ENCODE measurements around the gene BNIPL.

BNIPL gene

DNA sequence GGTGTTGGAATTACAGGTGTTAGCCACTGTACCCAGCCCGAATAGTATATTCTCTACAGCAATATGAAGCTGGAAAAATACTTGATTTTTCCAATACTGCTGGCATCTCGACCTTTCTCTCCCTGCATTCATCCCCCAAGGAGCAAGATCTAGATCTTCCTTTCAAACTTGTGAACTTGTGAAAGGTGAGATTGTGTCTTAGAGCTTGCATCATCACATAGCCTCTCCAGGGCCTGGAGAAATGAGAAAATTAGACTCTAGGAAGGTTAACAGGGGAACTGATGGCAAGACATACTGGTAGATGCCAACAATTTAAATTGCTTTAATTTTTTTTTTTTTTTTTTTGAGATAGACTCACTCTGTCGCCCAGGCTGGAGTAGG is 26.1 kb upstream of the BNIPL start:
- no peak for DNase-seq

- no peak for DNase-seq
Observed at GRCh38 chr1:151011154-151011850, 25.1 kb upstream of the BNIPL start.

DNA sequence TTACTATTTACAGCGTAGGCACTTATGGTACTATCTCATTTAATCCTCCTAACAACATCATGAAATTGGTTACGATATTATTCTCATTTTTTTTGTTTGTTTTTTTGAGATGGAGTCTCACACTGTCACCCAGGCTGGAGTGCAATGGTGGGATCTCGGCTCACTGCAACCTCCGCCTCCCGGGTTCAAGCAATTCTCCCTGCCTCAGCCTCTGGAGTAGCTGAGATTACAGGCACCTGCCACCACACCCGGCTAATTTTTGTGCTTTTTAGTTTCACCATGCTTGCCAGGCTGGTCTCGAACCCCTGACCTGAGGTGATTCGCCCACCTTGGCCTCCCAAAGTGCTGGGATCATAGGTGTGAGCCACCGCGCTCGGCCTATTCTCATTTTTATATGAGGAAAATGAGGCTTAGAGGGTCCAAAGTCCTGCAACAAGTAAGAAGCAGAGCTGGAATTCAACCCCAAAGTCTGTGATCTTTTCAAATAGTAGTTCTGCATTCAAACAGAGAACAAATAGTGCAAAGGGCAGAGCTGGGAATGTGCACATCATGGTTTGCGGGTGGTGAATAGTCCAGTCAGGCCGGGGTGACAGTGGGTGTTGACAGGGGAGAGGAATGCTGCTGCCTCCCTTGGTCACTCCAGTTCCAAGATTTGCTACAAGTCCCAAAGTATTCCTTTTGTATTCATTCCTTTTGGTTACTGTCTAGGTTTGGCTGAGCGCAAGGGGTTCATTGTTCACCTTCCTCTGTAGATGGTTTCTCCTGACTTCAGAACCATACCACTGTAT is 23.5 kb upstream of the BNIPL start:
- no peak for DNase-seq

DNA sequence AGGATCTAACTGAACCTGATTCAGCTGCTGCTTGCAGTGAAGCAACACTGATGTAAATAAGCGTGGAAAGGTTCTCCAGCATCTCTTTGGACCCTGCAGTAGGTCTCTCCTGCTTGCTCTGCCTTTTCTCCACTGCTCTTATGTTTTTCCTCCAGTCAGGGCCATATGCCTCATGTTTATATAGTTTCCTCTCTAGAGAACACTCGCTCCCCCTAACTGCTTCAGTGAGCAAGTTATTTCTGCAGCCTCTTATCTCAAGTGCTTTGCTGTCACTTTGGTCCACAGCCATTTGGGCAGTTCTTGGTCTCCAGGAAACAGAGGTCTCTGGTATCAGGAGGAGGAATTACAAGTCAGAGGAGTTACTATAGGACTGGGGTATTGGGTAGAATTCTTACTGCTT is 22.9 kb upstream of the BNIPL start:
- no peak for DNase-seq

- peak; percentile 79 to 93 for DNase-seq
Observed at GRCh38 chr1:151024540-151025146, 11.7 kb upstream of the BNIPL start.

DNA sequence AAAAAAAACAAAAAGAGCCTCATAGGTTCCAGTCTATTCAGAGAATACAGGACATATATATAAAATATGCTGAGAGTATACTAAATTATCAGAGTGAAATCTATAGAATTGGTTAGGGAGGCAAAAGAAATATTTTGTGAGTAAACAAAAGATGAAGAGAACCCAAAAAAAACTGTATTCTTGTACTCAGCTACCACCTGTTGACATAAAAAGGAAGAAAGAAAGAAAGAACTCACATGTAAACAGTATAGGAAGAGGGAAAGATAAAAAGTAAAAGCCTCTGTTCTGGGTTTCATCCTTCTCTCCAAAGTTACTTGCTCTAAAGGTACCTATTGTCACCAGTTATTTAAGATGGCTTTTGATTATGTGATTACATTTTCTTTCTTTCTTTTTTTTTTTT is 9.9 kb upstream of the BNIPL start:
- no peak for DNase-seq

- DNase-seq = no peak
Observed at GRCh38 chr1:151032164-151032563, 4.2 kb upstream of the BNIPL start.

DNA sequence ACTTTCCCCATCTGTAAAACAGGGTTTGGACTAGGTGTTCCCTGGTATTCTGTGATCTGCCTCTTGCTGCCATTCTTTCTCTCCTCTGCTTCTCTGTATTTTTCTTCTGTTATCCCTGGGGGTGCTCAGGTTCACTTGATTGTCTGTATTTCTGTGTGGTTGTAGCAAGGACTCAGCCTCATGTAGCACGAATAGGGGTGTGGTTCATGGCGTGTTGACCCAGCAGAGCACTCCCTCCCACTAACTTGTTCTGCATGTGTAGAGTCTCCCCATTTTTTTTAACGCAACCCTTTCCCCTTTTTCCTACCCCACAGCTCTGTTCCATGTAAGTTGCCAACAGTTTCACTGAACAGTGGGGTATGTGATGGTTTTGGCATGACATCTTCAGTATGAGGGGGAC is 1.2 kb upstream of the BNIPL start:
- no peak for DNase-seq

DNA sequence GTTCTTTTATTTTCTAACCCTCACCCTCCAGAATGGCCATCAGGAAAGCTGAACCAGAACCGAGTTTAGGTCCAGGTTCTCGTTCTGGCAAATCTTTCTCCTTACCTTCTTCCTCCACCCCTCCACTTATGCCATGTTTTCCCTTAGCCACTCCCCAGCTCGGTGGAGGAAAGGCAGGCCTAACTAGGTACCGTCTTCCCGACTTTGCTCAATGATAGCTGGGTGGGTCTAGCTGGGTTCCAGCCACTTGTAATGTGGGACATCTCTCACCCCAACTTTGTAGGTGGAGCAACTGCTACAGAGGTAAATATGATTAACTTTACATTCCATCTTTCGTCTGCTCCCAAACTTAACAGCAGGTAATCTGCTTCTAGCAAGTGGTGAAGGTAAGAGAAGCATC is 646 bp downstream of the BNIPL start:
- no peak for DNase-seq

GRCh38 chr1:151039521-151039920 is 3.1 kb downstream of the BNIPL start:
- no peak for DNase-seq

DNA sequence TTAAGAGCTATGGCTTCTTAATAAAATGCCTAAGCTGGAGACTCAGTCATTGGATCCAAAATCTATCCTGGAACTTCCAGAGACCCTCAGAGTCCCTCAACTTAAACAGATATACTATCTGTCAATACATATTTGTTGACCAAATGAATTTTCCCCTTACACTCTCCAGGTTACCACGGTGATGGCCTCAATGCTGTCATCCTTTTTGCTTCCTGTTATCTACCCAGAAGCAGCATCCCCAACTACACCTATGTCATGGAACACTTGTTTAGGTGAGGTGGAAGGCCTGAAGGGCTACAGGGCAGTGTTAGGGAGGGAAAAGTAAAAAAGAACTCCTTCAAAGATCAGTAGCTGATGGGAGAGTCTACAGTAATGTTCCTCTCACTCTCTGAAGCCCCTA is 6.8 kb downstream of the BNIPL start:
- no peak for DNase-seq

DNA sequence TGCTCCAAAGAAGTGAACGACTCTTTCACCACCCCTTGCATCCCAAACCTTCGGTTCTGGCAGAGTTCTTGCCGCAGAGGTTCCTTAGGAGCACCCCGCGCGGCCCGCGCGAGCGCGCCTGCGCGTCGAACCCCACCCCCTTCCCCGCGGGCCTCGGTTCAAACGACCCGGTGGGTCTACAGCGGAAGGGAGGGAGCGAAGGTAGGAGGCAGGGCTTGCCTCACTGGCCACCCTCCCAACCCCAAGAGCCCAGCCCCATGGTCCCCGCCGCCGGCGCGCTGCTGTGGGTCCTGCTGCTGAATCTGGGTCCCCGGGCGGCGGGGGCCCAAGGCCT is 11.2 kb downstream of the BNIPL start, which contains the start of gene C1orf56:
C1orf56 (plus strand) TSS at position 161 of the 334 bp plus-strand sequence; CDS start at position 258, 97 bp downstream.
- peak; percentile 80 to 97 for DNase-seq

DNA sequence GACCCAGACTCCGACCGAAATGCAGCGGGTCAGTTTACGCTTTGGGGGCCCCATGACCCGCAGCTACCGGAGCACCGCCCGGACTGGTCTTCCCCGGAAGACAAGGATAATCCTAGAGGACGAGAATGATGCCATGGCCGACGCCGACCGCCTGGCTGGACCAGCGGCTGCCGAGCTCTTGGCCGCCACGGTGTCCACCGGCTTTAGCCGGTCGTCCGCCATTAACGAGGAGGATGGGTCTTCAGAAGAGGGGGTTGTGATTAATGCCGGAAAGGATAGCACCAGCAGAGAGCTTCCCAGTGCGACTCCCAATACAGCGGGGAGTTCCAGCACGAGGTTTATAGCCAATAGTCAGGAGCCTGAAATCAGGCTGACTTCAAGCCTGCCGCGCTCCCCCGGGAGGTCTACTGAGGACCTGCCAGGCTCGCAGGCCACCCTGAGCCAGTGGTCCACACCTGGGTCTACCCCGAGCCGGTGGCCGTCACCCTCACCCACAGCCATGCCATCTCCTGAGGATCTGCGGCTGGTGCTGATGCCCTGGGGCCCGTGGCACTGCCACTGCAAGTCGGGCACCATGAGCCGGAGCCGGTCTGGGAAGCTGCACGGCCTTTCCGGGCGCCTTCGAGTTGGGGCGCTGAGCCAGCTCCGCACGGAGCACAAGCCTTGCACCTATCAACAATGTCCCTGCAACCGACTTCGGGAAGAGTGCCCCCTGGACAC is 11.7 kb downstream of the BNIPL start:
- DNase-seq = peak; percentile 84 to 94

DNA sequence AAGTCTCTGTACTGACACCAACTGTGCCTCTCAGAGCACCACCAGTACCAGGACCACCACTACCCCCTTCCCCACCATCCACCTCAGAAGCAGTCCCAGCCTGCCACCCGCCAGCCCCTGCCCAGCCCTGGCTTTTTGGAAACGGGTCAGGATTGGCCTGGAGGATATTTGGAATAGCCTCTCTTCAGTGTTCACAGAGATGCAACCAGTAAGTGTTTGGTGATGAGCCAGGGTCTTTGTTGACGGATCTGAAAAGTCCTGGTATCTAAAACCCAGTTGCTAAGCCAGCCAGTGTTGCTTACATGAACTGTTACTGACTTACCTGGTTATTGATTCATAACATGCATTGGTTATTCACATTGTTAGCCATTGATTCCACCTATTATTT is 12.3 kb downstream of the BNIPL start:
- DNase-seq = no peak

DNA sequence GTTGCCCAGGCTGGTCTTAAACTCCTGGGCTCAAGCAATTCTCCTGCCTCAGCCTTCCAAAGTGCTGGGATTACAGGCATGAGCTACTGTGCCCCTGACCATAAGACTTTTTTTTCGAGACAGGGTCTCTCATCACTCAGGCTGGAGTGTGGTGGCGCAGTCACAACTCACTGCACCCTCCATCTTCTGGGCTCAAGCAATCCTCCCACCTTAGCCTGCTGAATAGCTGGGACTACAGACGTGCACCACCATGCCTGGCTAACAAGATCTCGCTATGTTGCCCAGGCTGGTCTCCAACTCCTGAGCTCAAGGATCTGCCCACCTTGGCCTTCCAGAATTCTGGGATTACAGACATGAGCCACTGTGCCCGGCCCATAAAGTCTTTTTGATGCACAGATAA is 13.1 kb downstream of the BNIPL start:
- no peak for DNase-seq

DNA sequence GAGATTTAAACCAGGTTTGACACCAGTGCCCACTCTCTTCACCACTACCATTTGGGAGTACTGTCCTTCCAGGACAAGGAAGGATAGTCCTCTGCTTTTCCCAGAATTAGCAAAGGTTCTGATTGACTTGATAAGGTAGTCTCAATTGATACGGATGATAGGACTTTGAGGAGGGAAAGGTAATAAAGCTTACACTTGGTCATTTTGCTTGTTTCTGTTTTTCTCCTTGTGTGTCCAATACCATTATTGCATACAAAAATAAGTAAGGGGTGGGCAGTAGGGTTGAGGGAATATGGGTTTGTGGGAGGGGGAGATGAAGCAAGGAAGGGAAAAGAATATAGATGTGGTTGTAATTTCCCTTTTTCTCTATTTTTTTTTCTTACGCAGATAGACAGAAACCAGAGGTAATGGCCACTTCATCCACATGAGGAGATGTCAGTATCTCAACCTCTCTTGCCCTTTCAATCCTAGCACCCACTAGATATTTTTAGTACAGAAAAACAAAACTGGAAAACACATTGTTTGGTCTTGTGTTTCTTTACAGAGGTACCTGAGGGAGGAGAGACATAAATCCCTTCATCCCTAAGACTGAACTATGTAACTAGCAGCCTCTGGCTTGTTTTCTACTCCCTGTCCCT is 13.8 kb downstream of the BNIPL start:
- DNase-seq = no peak

DNA sequence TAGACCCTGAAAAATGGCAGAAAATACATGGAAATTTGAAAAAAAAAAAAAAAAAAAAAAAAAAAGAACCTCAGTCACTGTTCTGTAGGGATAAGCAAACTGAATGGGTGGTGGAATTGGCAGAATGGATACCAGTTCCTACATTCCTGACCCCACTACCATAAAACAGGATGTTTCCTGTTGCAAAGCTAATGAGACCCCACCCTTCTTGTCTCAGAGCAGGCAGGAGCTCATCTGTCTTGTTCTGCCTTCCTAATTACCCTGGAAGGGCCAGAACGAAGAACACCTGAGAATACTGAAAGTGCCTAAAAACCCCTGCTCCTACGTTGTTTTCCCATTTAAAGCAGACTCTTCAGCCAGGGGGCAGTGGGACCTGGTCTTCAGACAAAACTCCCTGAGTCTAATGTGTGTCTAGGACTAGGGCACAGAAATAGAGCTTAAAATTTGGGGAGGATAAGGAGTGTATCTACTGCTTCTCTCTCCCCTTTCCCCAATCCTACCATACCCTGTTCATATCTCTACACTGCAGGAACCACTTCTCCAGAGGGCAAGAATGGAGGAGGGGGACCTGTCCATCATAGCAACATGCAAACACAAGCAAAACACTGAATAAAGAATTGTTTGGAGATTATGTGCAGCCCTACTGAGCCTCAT is 15.1 kb downstream of the BNIPL start:
- peak in 1 of 2 experiments; percentile 31 for DNase-seq

DNA sequence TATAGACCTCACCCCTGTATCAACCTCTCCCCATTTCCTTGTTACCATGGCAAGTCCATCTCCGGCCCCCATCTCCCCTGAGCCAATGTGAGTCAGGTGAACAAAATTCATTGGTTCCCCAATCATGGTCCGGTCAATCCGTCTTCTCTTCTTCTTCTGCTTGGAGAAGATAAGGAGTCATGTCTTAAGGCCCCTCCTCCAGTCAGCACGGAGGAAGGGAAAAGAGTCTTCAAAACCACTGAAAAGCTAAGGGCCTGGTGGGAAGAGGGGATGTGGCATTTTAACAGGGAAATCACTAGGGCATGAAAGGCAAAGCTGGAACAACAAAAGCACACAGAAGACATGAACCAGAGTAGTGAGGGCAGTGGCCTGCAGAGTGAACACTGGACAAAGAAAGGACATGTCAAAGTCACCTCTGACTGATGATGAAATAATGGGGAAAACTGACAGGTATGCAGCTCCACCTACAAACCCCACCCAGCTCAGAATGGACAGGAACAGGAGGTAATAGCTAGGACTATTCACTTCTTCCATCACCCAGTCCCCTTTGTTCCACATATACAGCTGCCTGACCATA is 18.7 kb downstream of the BNIPL start:
- no peak for DNase-seq

- no peak for DNase-seq
Observed at GRCh38 chr1:151055581-151055980, 19.2 kb downstream of the BNIPL start.

DNA sequence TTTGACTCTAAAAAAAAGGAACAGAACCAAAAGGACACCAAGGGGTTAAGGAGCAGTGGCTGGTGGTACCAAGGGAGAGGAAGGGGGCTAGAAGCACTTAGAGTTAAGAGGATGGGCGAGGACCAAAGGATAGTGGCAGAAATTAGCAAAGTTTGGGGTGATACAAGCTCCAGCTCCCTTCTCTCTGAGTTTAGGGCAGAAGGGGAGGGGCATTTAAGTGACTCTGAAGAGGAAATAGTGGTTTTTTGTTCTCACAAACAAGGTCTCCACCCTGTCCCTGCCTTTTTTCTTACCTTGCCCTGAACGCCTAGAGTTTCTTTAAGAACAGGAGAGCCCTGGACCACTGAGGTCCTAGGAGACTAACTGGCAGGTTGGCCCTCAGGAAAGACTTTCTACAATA is 19.8 kb downstream of the BNIPL start:
- DNase-seq = no peak

GRCh38 chr1:151058692-151059091 is 22.3 kb downstream of the BNIPL start:
- peak; percentile 86 to 97 for DNase-seq
